OCI-LY3 (cell line): ENCODE data around the gene GTF3A.

Experiments
- EZH2phosphoT487 ChIP-seq: fragments of 200-600 bp; shearing (Covaris generic); IDR thresholded peaks from 2 replicates; pipeline ENCODE4 v1.6.1; 2018; ENCODE audit warnings: antibody characterized with exemption, mixed run types, low read depth
- TF ChIP-seq, protein P1 (sequence below): fragments of 200-600, 300-600 bp; sonication (generic); IDR thresholded peaks from 2 replicates; pipeline ENCODE4 v1.5.1; 2014; ENCODE audit warnings: antibody characterized with exemption, low read length, low read depth

DNA sequence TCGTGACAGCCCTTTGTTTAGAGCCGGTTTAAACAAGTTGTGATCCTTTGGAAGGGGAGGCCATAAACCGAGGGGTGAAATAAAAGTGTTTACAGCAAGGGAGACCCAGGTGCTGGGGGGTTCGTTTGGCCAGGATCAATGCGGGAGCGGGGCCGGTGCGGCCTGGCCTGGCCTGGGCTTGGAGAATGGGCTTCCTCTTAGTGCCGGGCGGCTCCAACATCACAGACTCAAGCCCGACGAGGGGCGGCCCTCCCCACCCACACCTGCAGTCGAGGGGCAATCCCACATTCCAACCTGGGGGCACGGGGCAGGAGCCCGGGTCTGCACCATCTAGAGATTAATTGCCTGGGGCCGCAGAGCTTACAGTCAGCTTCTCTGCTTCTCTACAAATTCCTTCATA is 42.8 kb upstream of the GTF3A start:
- TF ChIP-seq, protein P1, sequence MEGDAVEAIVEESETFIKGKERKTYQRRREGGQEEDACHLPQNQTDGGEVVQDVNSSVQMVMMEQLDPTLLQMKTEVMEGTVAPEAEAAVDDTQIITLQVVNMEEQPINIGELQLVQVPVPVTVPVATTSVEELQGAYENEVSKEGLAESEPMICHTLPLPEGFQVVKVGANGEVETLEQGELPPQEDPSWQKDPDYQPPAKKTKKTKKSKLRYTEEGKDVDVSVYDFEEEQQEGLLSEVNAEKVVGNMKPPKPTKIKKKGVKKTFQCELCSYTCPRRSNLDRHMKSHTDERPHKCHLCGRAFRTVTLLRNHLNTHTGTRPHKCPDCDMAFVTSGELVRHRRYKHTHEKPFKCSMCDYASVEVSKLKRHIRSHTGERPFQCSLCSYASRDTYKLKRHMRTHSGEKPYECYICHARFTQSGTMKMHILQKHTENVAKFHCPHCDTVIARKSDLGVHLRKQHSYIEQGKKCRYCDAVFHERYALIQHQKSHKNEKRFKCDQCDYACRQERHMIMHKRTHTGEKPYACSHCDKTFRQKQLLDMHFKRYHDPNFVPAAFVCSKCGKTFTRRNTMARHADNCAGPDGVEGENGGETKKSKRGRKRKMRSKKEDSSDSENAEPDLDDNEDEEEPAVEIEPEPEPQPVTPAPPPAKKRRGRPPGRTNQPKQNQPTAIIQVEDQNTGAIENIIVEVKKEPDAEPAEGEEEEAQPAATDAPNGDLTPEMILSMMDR = no peak
- no peak for TF ChIP-seq EZH2phosphoT487
